K562 (cell line): Measurements from ENCODE around the gene HDAC10. TPM values are rescaled to one million over a fixed set of nuclear protein-coding genes. Genes with fewer than 3 reads are reported as not detected.

Experiments used
- NCOA2 ChIP-seq, 2 experiments: fragments of 450-650 bp; IDR thresholded peaks; 2 replicates each; pipeline ENCODE4 v1.6.1; 2018; ENCODE audit warnings: mild to moderate bottlenecking in 2 of 2, moderate library complexity in 1 of 2; ENCODE audit not compliant: partially characterized antibody in 2 of 2
- NR2C2 ChIP-seq, 2 experiments: fragments of 200-800 bp in 1 of 2; sonication (Bioruptor generic) in 1 of 2; sonication (generic) in 1 of 2; formaldehyde crosslinking in 1 of 2; IDR thresholded peaks; 2 replicates each; pipeline versions ENCODE4 v1.6.1 to v1.8.0; 2016 to 2022; ENCODE audit warnings: mild to moderate bottlenecking in 1 of 2, missing compliant biosample characterization in 1 of 2, missing genetic modification characterization in 1 of 2, missing genetic modification reagents in 1 of 2
- RAD21 ChIP-seq, 2 experiments: fragments of 250-450 bp in 1 of 2; fragments of 450-650 bp in 1 of 2; sonication (Bioruptor Pico) in 1 of 2; formaldehyde crosslinking in 1 of 2; IDR thresholded peaks in 1 of 2; conservative IDR thresholded peaks in 1 of 2; 2 replicates each; pipeline versions ENCODE4 v1.4.0 to v1.8.0; 2020 to 2022; ENCODE audit warnings: mild to moderate bottlenecking in 2 of 2, moderate library complexity in 1 of 2
- SRSF7 ChIP-seq: fragments of 200-400 bp; formaldehyde crosslinking; optimal IDR thresholded peaks from 2 replicates; pipeline ENCODE3; 2017; ENCODE audit warnings: mild to moderate bottlenecking, low read depth, low read length
- ZBTB33 ChIP-seq: sonication (generic); formaldehyde crosslinking; IDR thresholded peaks from 2 replicates; pipeline ENCODE4 v1.8.1; 2023; ENCODE audit warnings: mild to moderate bottlenecking, missing genetic modification reagents
- ZNF143 ChIP-seq: sonication (generic); formaldehyde crosslinking; IDR thresholded peaks from 2 replicates; pipeline ENCODE4 v1.9.0; 2022; ENCODE audit warnings: mild to moderate bottlenecking, missing genetic modification reagents
- ZNF347 ChIP-seq: fragments of 450-650 bp; formaldehyde crosslinking; IDR thresholded peaks from 2 replicates; pipeline ENCODE4 v1.4.0; 2020; ENCODE audit warnings: low read depth, mild to moderate bottlenecking, moderate library complexity
- ZNF41 ChIP-seq: fragments of 250-450 bp; sonication (Bioruptor Pico); conservative IDR thresholded peaks from 2 replicates; pipeline ENCODE4 v1.4.0; 2020; ENCODE audit warnings: mild to moderate bottlenecking
- polyA plus RNA-seq, 8 experiments: library from polyadenylated mRNA; depleted of rRNA in 4 of 8; stranded (reverse) in 5 of 8; unstranded in 3 of 8; fragments of >200 nt; fragmentation: Nextera tagmentation in 2 of 8; fragmentation: Illumina TruSeq in 1 of 8; extraction: Ambion mirVana in 2 of 8; extraction: Trizol in 1 of 8; gene quantifications; 2 replicates each; pipeline versions ENCODE4 v1.2.1 to v1.2.3, GENCODE V29; 2011 to 2014; ENCODE audit warnings: inconsistent platforms in 1 of 8, missing spikeins in 1 of 8
- total RNA-seq, 7 experiments: library from RNA; depleted of rRNA in 6 of 7; stranded (reverse); fragments of >200 nt in 6 of 7; fragmentation: Illumina TruSeq in 2 of 7; extraction: Trizol in 2 of 7; gene quantifications; 2 replicates each; pipeline versions ENCODE4 v1.2.1 to v1.2.3, GENCODE V29; 2011 to 2021; ENCODE audit warnings: low replicate concordance in 1 of 7
- TF ChIP-seq, protein P1 (sequence below): sonication (generic); formaldehyde crosslinking; IDR thresholded peaks from 2 replicates; pipeline ENCODE4 v1.8.0; 2022; ENCODE audit warnings: missing genetic modification reagents, mild to moderate bottlenecking, borderline replicate concordance
- TF ChIP-seq, protein P2 (sequence below): fragments of 250-450 bp; sonication (Bioruptor Pico); IDR thresholded peaks from 2 replicates; pipeline ENCODE4 v1.8.0; 2021; ENCODE audit warnings: moderate library complexity, mild to moderate bottlenecking, inconsistent platforms
- TF ChIP-seq, protein P3 (sequence below), 2 experiments: IDR thresholded peaks; 2 replicates each; pipeline ENCODE4 v1.6.1; 2012; ENCODE audit warnings: improper control_type of control experiment in 2 of 2, low read depth in 2 of 2, low read length in 2 of 2, borderline replicate concordance in 1 of 2
- TF ChIP-seq, protein P4 (sequence below): sonication (generic); formaldehyde crosslinking; IDR thresholded peaks from 2 replicates; pipeline ENCODE4 v1.9.0; 2022; ENCODE audit warnings: mild to moderate bottlenecking, missing genetic modification reagents
- TF ChIP-seq, protein P5 (sequence below), 2 experiments: fragments of 450-650 bp in 1 of 2; sonication (generic) in 1 of 2; formaldehyde crosslinking; conservative IDR thresholded peaks; 2 replicates each; pipeline versions ENCODE4 v1.4.0 to v1.8.1; 2020 to 2022; ENCODE audit warnings: mild to moderate bottlenecking in 1 of 2, missing genetic modification reagents in 1 of 2

Gene HDAC10
- total and polyA plus RNA-seq, 9 of the 15 experiments (the other 6 are each of a cell fraction or from before 2014, with no cell fraction given), result 0.10 to 44.2 (median 6.5) TPM

GRCh38 chr22:50250555-50251476 lies at the start of gene HDAC10 (continued):
- TF ChIP-seq, protein P1, sequence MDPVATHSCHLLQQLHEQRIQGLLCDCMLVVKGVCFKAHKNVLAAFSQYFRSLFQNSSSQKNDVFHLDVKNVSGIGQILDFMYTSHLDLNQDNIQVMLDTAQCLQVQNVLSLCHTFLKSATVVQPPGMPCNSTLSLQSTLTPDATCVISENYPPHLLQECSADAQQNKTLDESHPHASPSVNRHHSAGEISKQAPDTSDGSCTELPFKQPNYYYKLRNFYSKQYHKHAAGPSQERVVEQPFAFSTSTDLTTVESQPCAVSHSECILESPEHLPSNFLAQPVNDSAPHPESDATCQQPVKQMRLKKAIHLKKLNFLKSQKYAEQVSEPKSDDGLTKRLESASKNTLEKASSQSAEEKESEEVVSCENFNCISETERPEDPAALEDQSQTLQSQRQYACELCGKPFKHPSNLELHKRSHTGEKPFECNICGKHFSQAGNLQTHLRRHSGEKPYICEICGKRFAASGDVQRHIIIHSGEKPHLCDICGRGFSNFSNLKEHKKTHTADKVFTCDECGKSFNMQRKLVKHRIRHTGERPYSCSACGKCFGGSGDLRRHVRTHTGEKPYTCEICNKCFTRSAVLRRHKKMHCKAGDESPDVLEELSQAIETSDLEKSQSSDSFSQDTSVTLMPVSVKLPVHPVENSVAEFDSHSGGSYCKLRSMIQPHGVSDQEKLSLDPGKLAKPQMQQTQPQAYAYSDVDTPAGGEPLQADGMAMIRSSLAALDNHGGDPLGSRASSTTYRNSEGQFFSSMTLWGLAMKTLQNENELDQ, result no peak
- TF ChIP-seq NR2C2 (CRISPR knock-in tag; IDR thresholded peaks at IDR 0.05) (no peak), NR2C2 (tag; IDR thresholded peaks at IDR 0.05) (0 out of 2 replicates have a peak, but pooled peaks have one; percentile 31), SRSF7 (no peak), ZNF143 (CRISPR knock-in tag) (no peak), NCOA2 (IDR thresholded peaks at IDR 0.05; ENCODE audit: partially characterized antibody in 2 of 2) (no peak), RAD21 (CRISPR knock-in tag; conservative IDR thresholded peaks at IDR 0.05 in 1 of 2, IDR thresholded peaks at IDR 0.05 in 1 of 2) (no peak), ZNF347 (CRISPR knock-in tag) (no peak), ZNF41 (CRISPR knock-in tag) (no peak), ZBTB33 (CRISPR knock-in tag) (no peak)
- TF ChIP-seq, protein P2, sequence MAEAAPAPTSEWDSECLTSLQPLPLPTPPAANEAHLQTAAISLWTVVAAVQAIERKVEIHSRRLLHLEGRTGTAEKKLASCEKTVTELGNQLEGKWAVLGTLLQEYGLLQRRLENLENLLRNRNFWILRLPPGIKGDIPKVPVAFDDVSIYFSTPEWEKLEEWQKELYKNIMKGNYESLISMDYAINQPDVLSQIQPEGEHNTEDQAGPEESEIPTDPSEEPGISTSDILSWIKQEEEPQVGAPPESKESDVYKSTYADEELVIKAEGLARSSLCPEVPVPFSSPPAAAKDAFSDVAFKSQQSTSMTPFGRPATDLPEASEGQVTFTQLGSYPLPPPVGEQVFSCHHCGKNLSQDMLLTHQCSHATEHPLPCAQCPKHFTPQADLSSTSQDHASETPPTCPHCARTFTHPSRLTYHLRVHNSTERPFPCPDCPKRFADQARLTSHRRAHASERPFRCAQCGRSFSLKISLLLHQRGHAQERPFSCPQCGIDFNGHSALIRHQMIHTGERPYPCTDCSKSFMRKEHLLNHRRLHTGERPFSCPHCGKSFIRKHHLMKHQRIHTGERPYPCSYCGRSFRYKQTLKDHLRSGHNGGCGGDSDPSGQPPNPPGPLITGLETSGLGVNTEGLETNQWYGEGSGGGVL (CRISPR knock-in tag), result no peak
- TF ChIP-seq, protein P3, sequence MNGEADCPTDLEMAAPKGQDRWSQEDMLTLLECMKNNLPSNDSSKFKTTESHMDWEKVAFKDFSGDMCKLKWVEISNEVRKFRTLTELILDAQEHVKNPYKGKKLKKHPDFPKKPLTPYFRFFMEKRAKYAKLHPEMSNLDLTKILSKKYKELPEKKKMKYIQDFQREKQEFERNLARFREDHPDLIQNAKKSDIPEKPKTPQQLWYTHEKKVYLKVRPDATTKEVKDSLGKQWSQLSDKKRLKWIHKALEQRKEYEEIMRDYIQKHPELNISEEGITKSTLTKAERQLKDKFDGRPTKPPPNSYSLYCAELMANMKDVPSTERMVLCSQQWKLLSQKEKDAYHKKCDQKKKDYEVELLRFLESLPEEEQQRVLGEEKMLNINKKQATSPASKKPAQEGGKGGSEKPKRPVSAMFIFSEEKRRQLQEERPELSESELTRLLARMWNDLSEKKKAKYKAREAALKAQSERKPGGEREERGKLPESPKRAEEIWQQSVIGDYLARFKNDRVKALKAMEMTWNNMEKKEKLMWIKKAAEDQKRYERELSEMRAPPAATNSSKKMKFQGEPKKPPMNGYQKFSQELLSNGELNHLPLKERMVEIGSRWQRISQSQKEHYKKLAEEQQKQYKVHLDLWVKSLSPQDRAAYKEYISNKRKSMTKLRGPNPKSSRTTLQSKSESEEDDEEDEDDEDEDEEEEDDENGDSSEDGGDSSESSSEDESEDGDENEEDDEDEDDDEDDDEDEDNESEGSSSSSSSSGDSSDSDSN (IDR thresholded peaks at IDR 0.05; ENCODE audit: borderline replicate concordance in 1 of 2, low read depth in 2 of 2, low read length in 2 of 2), result peak; percentile 68 to 89; a peak in 2 of 4 replicates
- TF ChIP-seq, protein P4, sequence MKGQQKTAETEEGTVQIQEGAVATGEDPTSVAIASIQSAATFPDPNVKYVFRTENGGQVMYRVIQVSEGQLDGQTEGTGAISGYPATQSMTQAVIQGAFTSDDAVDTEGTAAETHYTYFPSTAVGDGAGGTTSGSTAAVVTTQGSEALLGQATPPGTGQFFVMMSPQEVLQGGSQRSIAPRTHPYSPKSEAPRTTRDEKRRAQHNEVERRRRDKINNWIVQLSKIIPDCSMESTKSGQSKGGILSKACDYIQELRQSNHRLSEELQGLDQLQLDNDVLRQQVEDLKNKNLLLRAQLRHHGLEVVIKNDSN (CRISPR knock-in tag), result no peak
- TF ChIP-seq, protein P5, sequence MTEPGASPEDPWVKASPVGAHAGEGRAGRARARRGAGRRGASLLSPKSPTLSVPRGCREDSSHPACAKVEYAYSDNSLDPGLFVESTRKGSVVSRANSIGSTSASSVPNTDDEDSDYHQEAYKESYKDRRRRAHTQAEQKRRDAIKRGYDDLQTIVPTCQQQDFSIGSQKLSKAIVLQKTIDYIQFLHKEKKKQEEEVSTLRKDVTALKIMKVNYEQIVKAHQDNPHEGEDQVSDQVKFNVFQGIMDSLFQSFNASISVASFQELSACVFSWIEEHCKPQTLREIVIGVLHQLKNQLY (CRISPR knock-in tag; conservative IDR thresholded peaks at IDR 0.05), result no peak
